B cell (primary cell): ENCODE data around the gene PCGF5.

ENCODE experiments used
- EZH2 ChIP-seq: IDR thresholded peaks from 2 replicates; pipeline ENCODE4 v1.6.1; 2012; ENCODE audit warnings: borderline replicate concordance, low read depth, mild to moderate bottlenecking, moderate library complexity, low read length; ENCODE audit not compliant: insufficient read depth, poor library complexity, severe bottlenecking
- TF ChIP-seq, protein P1 (sequence below): fragments of 200-600 bp; IDR thresholded peaks from one replicate; pipeline ENCODE4 v1.8.0; 2022; ENCODE audit warnings: antibody characterized with exemption, mild to moderate bottlenecking

DNA sequence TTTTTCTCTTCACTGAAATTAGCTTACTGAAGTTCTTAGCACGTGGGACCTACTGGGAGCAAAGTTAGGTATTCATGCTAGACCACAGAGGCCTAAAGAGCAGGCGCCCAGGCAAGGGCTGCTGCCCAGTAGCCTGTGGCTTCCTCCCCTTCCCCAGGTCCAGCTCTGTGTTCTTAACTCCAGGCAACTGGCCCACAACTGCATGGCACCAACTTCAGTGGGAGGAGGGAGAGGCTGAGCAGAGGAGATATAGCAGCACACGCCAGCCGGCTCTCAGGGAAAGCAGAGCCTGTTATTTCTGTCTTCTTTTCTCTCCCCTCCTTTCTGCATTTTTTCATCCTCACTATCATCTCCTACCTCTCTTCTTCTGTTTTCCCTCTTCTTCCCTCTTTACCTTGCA lies 67.4 kb downstream of the PCGF5 start:
- TF ChIP-seq, protein P1, sequence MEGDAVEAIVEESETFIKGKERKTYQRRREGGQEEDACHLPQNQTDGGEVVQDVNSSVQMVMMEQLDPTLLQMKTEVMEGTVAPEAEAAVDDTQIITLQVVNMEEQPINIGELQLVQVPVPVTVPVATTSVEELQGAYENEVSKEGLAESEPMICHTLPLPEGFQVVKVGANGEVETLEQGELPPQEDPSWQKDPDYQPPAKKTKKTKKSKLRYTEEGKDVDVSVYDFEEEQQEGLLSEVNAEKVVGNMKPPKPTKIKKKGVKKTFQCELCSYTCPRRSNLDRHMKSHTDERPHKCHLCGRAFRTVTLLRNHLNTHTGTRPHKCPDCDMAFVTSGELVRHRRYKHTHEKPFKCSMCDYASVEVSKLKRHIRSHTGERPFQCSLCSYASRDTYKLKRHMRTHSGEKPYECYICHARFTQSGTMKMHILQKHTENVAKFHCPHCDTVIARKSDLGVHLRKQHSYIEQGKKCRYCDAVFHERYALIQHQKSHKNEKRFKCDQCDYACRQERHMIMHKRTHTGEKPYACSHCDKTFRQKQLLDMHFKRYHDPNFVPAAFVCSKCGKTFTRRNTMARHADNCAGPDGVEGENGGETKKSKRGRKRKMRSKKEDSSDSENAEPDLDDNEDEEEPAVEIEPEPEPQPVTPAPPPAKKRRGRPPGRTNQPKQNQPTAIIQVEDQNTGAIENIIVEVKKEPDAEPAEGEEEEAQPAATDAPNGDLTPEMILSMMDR, result no peak
- no peak for TF ChIP-seq EZH2
